Measurements from ENCODE around the gene TADA2B. TPM values are rescaled to one million over a fixed set of nuclear protein-coding genes. Genes with fewer than 3 reads are reported as not detected.
"Not testable (repeated sequence)": the region's sequence is repeated elsewhere in the genome, so short reads cannot be mapped to it uniquely, and the experiment has no call there.

Gene TADA2B
- total RNA-seq, 3 donors from 2014 or later (not counting 1 experiment from before 2014, with no cell fraction given), result 22.7 to 36.3 (median 35.9) TPM

DNA sequence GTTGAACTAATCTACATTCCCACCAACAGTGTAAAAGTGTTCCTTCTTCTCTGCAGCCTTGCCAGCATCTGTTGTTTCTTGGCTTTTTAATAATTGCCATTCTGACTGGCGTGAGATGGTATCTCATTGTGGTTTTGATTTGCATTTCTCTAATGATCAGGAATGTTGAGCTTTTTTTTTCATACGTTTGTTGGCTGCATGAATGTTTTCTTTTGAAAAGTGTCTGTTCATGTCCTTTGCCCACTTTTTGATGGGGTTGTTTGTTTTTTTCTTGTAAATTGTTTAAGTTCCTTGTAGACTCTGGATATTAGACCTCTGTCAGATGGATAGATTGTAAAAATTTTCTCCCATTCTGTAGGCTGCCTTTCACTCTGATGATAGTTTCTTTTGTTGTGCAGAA lies 36.7 kb downstream of the TADA2B start:
- DNase-seq; intact Hi-C loops (cut with micrococcal nuclease); H3K4me3 ChIP-seq (ENCODE audit: low read length); H3K36me3 ChIP-seq (ENCODE audit: control insufficient read depth, insufficient read depth, low read length); H3K9me3 Mint-ChIP-seq; H3K4me3 Mint-ChIP-seq; H3K4me1 Mint-ChIP-seq; H3K4me1 ChIP-seq (ENCODE audit: control insufficient read depth, insufficient read depth, low read length); H3K27ac ChIP-seq (ENCODE audit: low read length); H3K9me3 ChIP-seq (ENCODE audit: control insufficient read depth, insufficient read depth, low read length); ATAC-seq; H3K27ac Mint-ChIP-seq: not testable (repeated sequence)
- WGBS (ENCODE audit: insufficient coverage), result 75% methylated on average over 2 of the region's 2 CpGs
- peaks cover 12% of the 10 kb centered on the region for H3K27me3 ChIP-seq (ENCODE audit: control insufficient read depth, insufficient read depth, low read length)
- peaks cover 10% of the 10 kb centered on the region for H3K36me3 Mint-ChIP-seq
- H3K27me3 Mint-ChIP-seq (ENCODE audit: low read depth in 2 of 2), result peaks cover 35 to 37% of the 10 kb centered on the region in 2 donors

DNA sequence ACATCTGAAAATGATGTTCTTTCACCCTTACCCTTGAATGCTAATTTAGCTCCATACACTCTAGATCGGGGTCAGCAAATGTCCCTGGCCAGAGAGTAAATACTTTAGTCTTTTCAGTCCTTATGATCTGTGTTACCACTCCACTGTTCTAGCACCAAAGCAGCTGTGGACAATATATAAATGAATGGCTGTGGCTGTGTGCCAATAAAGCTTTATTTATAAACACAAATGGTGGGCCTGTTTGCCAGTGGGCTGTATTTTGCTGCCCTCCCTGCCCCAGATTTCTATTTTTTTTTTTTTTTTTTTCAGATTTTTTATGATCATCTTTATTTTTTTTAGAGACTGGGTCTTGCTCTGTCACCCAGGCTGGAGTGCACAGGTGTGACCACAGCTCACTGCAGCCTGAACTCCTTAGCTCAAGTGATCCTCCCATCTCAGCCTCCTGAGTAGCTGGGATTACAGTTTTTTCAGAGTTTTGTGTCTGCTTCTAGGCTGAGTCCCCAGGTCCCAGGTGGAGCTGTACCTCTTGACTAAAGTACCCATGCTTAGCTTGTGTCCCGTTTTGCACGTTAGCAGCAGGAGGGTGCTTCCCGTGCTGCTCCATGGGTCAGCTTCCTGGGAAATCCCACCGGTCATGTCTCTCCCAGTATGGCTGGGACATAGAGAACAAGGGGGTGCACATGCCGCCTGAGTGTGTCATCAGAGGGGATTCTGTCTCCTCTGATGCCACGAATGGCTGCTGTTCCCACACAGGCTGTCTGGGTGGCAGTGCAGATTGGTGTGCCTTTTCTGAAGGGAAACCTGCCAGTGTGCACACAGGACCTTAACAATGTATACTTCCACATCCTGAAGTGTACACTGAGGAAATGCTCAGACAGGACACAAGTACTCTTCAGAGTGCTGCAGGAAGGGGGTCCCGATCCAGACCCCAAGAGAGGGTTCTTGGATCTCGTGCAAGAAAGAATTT lies 40.7 kb downstream of the TADA2B start:
- peaks cover 22% of the 10 kb centered on the region for H3K27me3 ChIP-seq (ENCODE audit: control insufficient read depth, insufficient read depth, low read length)
- Mint-ChIP-seq H3K9me3 (no peaks in the 10 kb centered on the region), H3K4me3 (no peak overlapping the region), H3K27ac (no peak overlapping the region), H3K4me1 (no peaks in the 10 kb centered on the region), H3K27me3 (ENCODE audit: low read depth in 2 of 2) (peaks cover 38 to 57% of the 10 kb centered on the region in 2 donors), H3K36me3 (peaks cover 10% of the 10 kb centered on the region)
- no peak for DNase-seq
- no peaks in the 10 kb centered on the region for H3K4me1 ChIP-seq (ENCODE audit: control insufficient read depth, insufficient read depth, low read length)
- intact Hi-C loops (cut with micrococcal nuclease), result no loop called here
- no peak overlapping the region for H3K4me3 ChIP-seq (ENCODE audit: low read length)
- no peaks in the 10 kb centered on the region for H3K36me3 ChIP-seq (ENCODE audit: control insufficient read depth, insufficient read depth, low read length)
- no peak for ATAC-seq
- H3K27ac ChIP-seq (ENCODE audit: low read length), result no peak overlapping the region
- peaks cover 2% of the 10 kb centered on the region for H3K9me3 ChIP-seq (ENCODE audit: control insufficient read depth, insufficient read depth, low read length)
- TF ChIP-seq, protein P1, sequence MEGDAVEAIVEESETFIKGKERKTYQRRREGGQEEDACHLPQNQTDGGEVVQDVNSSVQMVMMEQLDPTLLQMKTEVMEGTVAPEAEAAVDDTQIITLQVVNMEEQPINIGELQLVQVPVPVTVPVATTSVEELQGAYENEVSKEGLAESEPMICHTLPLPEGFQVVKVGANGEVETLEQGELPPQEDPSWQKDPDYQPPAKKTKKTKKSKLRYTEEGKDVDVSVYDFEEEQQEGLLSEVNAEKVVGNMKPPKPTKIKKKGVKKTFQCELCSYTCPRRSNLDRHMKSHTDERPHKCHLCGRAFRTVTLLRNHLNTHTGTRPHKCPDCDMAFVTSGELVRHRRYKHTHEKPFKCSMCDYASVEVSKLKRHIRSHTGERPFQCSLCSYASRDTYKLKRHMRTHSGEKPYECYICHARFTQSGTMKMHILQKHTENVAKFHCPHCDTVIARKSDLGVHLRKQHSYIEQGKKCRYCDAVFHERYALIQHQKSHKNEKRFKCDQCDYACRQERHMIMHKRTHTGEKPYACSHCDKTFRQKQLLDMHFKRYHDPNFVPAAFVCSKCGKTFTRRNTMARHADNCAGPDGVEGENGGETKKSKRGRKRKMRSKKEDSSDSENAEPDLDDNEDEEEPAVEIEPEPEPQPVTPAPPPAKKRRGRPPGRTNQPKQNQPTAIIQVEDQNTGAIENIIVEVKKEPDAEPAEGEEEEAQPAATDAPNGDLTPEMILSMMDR (IDR thresholded peaks at IDR 0.05), result no peak
- WGBS (ENCODE audit: insufficient coverage), result 72% methylated on average over 9 of the region's 9 CpGs

DNA sequence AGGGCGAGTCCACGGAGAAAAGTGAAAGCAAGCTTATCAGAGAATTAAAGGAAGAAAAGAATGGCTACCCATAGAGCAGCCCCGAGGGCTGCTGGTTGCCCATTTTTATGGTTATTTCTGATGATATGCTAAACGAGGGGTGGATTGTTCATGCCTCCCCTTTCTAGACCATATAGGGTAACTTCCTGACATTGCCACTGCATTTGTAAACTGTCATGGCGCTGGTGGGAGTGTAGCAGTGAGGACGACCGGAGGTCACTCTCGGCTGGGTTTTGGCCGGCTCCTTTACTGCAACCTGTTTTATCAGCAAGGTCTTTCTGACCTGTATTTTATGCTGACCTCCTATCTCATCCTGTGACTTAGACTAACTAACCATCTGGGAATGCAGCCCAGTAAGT lies 41.4 kb downstream of the TADA2B start:
- H3K4me1 Mint-ChIP-seq; H3K27ac Mint-ChIP-seq; H3K4me3 Mint-ChIP-seq; H3K4me3 ChIP-seq (ENCODE audit: low read length); H3K27ac ChIP-seq (ENCODE audit: low read length); H3K36me3 ChIP-seq (ENCODE audit: control insufficient read depth, insufficient read depth, low read length); H3K9me3 ChIP-seq (ENCODE audit: control insufficient read depth, insufficient read depth, low read length); DNase-seq; H3K36me3 Mint-ChIP-seq; intact Hi-C loops (cut with micrococcal nuclease); H3K9me3 Mint-ChIP-seq; H3K4me1 ChIP-seq (ENCODE audit: control insufficient read depth, insufficient read depth, low read length); ATAC-seq: not testable (repeated sequence)
- peaks cover 22% of the 10 kb centered on the region for H3K27me3 ChIP-seq (ENCODE audit: control insufficient read depth, insufficient read depth, low read length)
- H3K27me3 Mint-ChIP-seq (ENCODE audit: low read depth in 2 of 2), result peaks cover 33 to 54% of the 10 kb centered on the region in 2 donors
- WGBS (ENCODE audit: insufficient coverage), result 57% methylated on average over 9 of the region's 9 CpGs

DNA sequence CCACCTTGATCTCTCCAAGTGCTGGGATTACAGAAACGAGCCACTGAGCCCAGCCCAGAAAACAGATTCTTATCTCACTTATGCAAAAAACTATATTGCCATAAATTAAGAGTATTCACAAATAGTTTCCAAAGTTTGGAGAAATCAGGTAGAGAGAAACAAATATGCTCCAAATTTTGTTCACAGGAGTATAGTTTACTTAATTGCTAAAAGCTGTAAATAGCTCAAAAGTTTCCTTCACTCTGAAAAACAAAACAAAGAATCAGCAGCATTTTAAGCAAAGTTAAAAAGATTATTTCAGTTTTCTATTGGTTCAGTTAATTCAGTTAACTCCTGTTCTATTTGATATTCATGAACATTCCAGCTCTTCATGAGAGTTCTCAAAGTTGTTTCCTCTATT lies 43.2 kb downstream of the TADA2B start:
- Histone ChIP-seq H3K9me3 (ENCODE audit: control insufficient read depth, insufficient read depth, low read length) (peaks cover 2% of the 10 kb centered on the region), H3K27ac (ENCODE audit: low read length) (no peak overlapping the region), H3K27me3 (ENCODE audit: control insufficient read depth, insufficient read depth, low read length) (peaks cover 22% of the 10 kb centered on the region), H3K4me3 (ENCODE audit: low read length) (no peak overlapping the region), H3K4me1 (ENCODE audit: control insufficient read depth, insufficient read depth, low read length) (no peaks in the 10 kb centered on the region), H3K36me3 (ENCODE audit: control insufficient read depth, insufficient read depth, low read length) (no peaks in the 10 kb centered on the region)
- WGBS (ENCODE audit: insufficient coverage), result 0% methylated on average over 1 of the region's 1 CpG
- Mint-ChIP-seq H3K4me3 (no peak overlapping the region), H3K9me3 (no peaks in the 10 kb centered on the region), H3K27ac (no peak overlapping the region), H3K36me3 (no peaks in the 10 kb centered on the region), H3K4me1 (no peaks in the 10 kb centered on the region), H3K27me3 (ENCODE audit: low read depth in 2 of 2) (peaks cover 27 to 44% of the 10 kb centered on the region in 2 donors)
- intact Hi-C loops (cut with micrococcal nuclease), result no loop called here
- ATAC-seq (no peak), DNase-seq (no peak)
- TF ChIP-seq, protein P1 (IDR thresholded peaks at IDR 0.05), result no peak
